ENCODE results near the gene ZNF165. TPM values are rescaled to one million over a fixed set of nuclear protein-coding genes. Genes with fewer than 3 reads are reported as not detected.

The ZNF165 gene
- total and polyA plus RNA-seq, 2 experiments from 2014 or later = 5.9 to 9.4 TPM

- Histone ChIP-seq H3K4me1 (ENCODE audit: insufficient read depth) (peaks cover 8% of the 10 kb centered on the region), H4K20me1 (ENCODE audit: insufficient read depth, poor library complexity, severe bottlenecking) (no peaks in the 10 kb centered on the region), H3K9me3 (ENCODE audit: low read depth) (no peaks in the 10 kb centered on the region), H3K4me2 (peak overlapping the region; percentile 86), H3K27me3 (no peaks in the 10 kb centered on the region), H3K9me2 (replicated peaks; ENCODE audit: insufficient read depth) (no peaks in the 10 kb centered on the region), H2AFZ (peak overlapping the region; percentile 99), H3K4me3 (peak overlapping the region; percentile 76), H3K79me2 (peaks cover 45% of the 10 kb centered on the region), H3K36me3 (replicated peaks; ENCODE audit: insufficient read depth, low read depth) (no peaks in the 10 kb centered on the region), H3K27ac (peak overlapping the region; percentile 90)
- DNase-seq (ENCODE audit: low spot score) = peak; percentile 93
- under 1% methylated on average over 58 of the region's 58 CpGs for WGBS (ENCODE audit: low lambda C conversion rate, missing lambda C conversion rate)
- TF ChIP-seq EZH2phosphoT487 (IDR thresholded peaks at IDR 0.05; ENCODE audit: low read depth, severe bottlenecking, unreplicated experiment) = no peak
Observed at GRCh38 chr6:28136585-28137504, 56.5 kb downstream of the ZNF165 start.

DNA sequence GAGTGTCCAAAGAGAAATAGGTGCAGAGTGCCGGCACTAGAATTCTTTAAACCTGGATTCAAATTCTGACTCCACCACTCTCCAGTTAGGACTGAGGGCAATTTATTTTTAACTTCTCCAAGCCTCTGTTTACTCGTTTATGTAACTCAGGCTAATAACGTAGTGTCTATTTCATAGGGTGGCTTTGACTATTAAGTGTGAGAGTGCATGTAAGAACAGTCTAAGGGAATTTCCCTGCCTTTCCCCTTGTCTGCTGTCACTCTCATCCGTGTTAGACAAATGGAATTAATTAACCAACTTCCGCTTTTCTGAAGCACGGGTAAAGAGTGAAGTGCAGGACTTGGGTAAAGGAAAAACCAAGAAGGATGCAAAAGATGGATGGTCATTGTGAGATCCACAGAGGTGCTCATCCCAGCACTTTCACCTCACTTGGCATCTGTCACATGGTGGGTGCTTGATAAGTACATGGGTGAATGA lies 57.2 kb downstream of the ZNF165 start:
- Histone ChIP-seq H3K4me1 (ENCODE audit: insufficient read depth) (peaks cover 8% of the 10 kb centered on the region), H3K79me2 (peaks cover 45% of the 10 kb centered on the region), H3K4me2 (peak overlapping the region; percentile 86), H3K9me3 (ENCODE audit: low read depth) (no peaks in the 10 kb centered on the region), H3K27me3 (no peaks in the 10 kb centered on the region), H3K9me2 (replicated peaks; ENCODE audit: insufficient read depth) (no peaks in the 10 kb centered on the region), H3K36me3 (replicated peaks; ENCODE audit: insufficient read depth, low read depth) (no peaks in the 10 kb centered on the region), H4K20me1 (ENCODE audit: insufficient read depth, poor library complexity, severe bottlenecking) (no peaks in the 10 kb centered on the region), H2AFZ (peak overlapping the region; percentile 99), H3K27ac (peak overlapping the region; percentile 90), H3K4me3 (peak overlapping the region; percentile 76)
- 8% methylated on average over 6 of the region's 6 CpGs for WGBS (ENCODE audit: low lambda C conversion rate, missing lambda C conversion rate)
- DNase-seq (ENCODE audit: low spot score) = peak; percentile 25
- TF ChIP-seq CTCF (IDR thresholded peaks at IDR 0.05; ENCODE audit: poor library complexity) = no peak
- TF ChIP-seq EZH2 (IDR thresholded peaks at IDR 0.05; ENCODE audit: borderline replicate concordance) = no peak
- no peak for TF ChIP-seq EZH2phosphoT487 (IDR thresholded peaks at IDR 0.05; ENCODE audit: low read depth, severe bottlenecking, unreplicated experiment)

Other genes with a start within 250 kb of the ZNF165 start
- gene OR2B2, start 168.2 kb upstream of the ZNF165 start, total RNA-seq = not detected in 2 replicates
- not detected in 2 replicates for gene OR2B2, start 168.2 kb upstream of the ZNF165 start, polyA plus RNA-seq
- gene OR2B6, start 123.3 kb upstream of the ZNF165 start, total RNA-seq = not detected in 2 replicates
- gene OR2B6, start 123.3 kb upstream of the ZNF165 start, polyA plus RNA-seq = 0.17 TPM in 1 of 2 replicates, not detected in the other
- 4.1 and 4.3 TPM in 2 replicates for gene ZSCAN16, start 44.0 kb downstream of the ZNF165 start, total RNA-seq
- 5.4 and 6.7 TPM in 2 replicates for gene ZSCAN16, start 44.0 kb downstream of the ZNF165 start, polyA plus RNA-seq
- gene ZKSCAN8, start 61.3 kb downstream of the ZNF165 start, total RNA-seq = 18.2 and 21.2 TPM in 2 replicates
- gene ZKSCAN8, start 61.3 kb downstream of the ZNF165 start, polyA plus RNA-seq = 3.2 and 4.1 TPM in 2 replicates
- 12.1 and 12.2 TPM in 2 replicates for gene ZSCAN9, start 144.7 kb downstream of the ZNF165 start, total RNA-seq
- 7.4 and 8.0 TPM in 2 replicates for gene ZSCAN9, start 144.7 kb downstream of the ZNF165 start, polyA plus RNA-seq
- gene ZKSCAN4, start 171.7 kb downstream of the ZNF165 start, total RNA-seq = 3.1 and 4.3 TPM in 2 replicates
- 3.1 and 3.5 TPM in 2 replicates for gene ZKSCAN4, start 171.7 kb downstream of the ZNF165 start, polyA plus RNA-seq
- 0.17 TPM in 1 of 2 replicates, not detected in the other for gene NKAPL, start 178.7 kb downstream of the ZNF165 start, total RNA-seq
- not detected in 2 replicates for gene NKAPL, start 178.7 kb downstream of the ZNF165 start, polyA plus RNA-seq
- gene ZSCAN26, start 186.6 kb downstream of the ZNF165 start, total RNA-seq = 14.7 and 24.4 TPM in 2 replicates
- 7.6 and 7.8 TPM in 2 replicates for gene ZSCAN26, start 186.6 kb downstream of the ZNF165 start, polyA plus RNA-seq
- 5.1 and 6.2 TPM in 2 replicates for gene PGBD1, start 201.0 kb downstream of the ZNF165 start, total RNA-seq
- gene PGBD1, start 201.0 kb downstream of the ZNF165 start, polyA plus RNA-seq = 2.5 and 3.1 TPM in 2 replicates